Measurements from ENCODE around the gene ASXL3. TPM values are rescaled to one million over a fixed set of nuclear protein-coding genes. Genes with fewer than 3 reads are reported as not detected.

The ASXL3 gene
- total RNA-seq, 1 experiment from 2014 or later = 1.2 TPM

GRCh38 chr18:33677891-33678290 is 99.9 kb downstream of the ASXL3 start:
- ChIA-PET POLR2A (no interaction called here), CTCF (no interaction called here)
- no peaks in the 10 kb centered on the region for H3K36me3 ChIP-seq (ENCODE audit: control insufficient read depth, insufficient read depth, low read length)
- H3K4me3 ChIP-seq (ENCODE audit: low read depth, low read length) = no peak overlapping the region
- DNase-seq = no peak
- no peaks in the 10 kb centered on the region for H3K9me3 ChIP-seq
- TF ChIP-seq CTCF (IDR thresholded peaks at IDR 0.05; ENCODE audit: insufficient read depth in 1 of 2, low read depth in 1 of 2, low read length in 1 of 2, severe bottlenecking in 1 of 2, unreplicated experiment in 1 of 2) = no peak
- no TSS peak for BruUV-seq (replicated peaks)
- Mint-ChIP-seq H3K36me3 (ENCODE audit: insufficient read depth, unreplicated experiment) (no peaks in the 10 kb centered on the region), H3K9me3 (ENCODE audit: unreplicated experiment) (no peaks in the 10 kb centered on the region), H3K27ac (ENCODE audit: unreplicated experiment) (no peak overlapping the region), H3K4me3 (ENCODE audit: unreplicated experiment) (no peak overlapping the region), H3K27me3 (ENCODE audit: insufficient read depth, unreplicated experiment) (no peaks in the 10 kb centered on the region), H3K4me1 (ENCODE audit: low read depth, unreplicated experiment) (no peaks in the 10 kb centered on the region)
- intact Hi-C loops (cut with micrococcal nuclease; ENCODE audit: unreplicated experiment) = no loop called here
- no peaks in the 10 kb centered on the region for H3K4me1 ChIP-seq
- H3K27me3 ChIP-seq (replicated peaks; ENCODE audit: control insufficient read depth, insufficient read depth, low read length) = no peaks in the 10 kb centered on the region

- intact Hi-C loops (cut with micrococcal nuclease; ENCODE audit: unreplicated experiment) = no loop called here
- no peaks in the 10 kb centered on the region for H3K9me3 ChIP-seq
- H3K4me1 ChIP-seq = no peaks in the 10 kb centered on the region
- Mint-ChIP-seq H3K4me3 (ENCODE audit: unreplicated experiment) (no peak overlapping the region), H3K9me3 (ENCODE audit: unreplicated experiment) (no peaks in the 10 kb centered on the region), H3K36me3 (ENCODE audit: insufficient read depth, unreplicated experiment) (no peaks in the 10 kb centered on the region), H3K27me3 (ENCODE audit: insufficient read depth, unreplicated experiment) (no peaks in the 10 kb centered on the region), H3K4me1 (ENCODE audit: low read depth, unreplicated experiment) (no peaks in the 10 kb centered on the region), H3K27ac (ENCODE audit: unreplicated experiment) (no peak overlapping the region)
- no peaks in the 10 kb centered on the region for H3K27me3 ChIP-seq (replicated peaks; ENCODE audit: control insufficient read depth, insufficient read depth, low read length)
- H3K36me3 ChIP-seq (ENCODE audit: control insufficient read depth, insufficient read depth, low read length) = no peaks in the 10 kb centered on the region
- no peak overlapping the region for H3K4me3 ChIP-seq (ENCODE audit: low read depth, low read length)
- CTCF ChIA-PET = no interaction called here
- no peak for TF ChIP-seq CTCF (IDR thresholded peaks at IDR 0.05; ENCODE audit: insufficient read depth in 1 of 2, low read depth in 1 of 2, low read length in 1 of 2, severe bottlenecking in 1 of 2, unreplicated experiment in 1 of 2)
- POLR2A ChIA-PET = no interaction called here
- no TSS peak for BruUV-seq (replicated peaks)
- DNase-seq = no peak
Measured at GRCh38 chr18:33682436-33682835, 104.4 kb downstream of the ASXL3 start.

- ChIA-PET POLR2A (no interaction called here), CTCF (no interaction called here)
- BruUV-seq (replicated peaks) = no TSS peak
- no peak overlapping the region for H3K4me3 ChIP-seq (ENCODE audit: low read depth, low read length)
- no peaks in the 10 kb centered on the region for H3K4me1 Mint-ChIP-seq (ENCODE audit: low read depth, unreplicated experiment)
- H3K9me3 ChIP-seq = no peaks in the 10 kb centered on the region
- TF ChIP-seq CTCF (IDR thresholded peaks at IDR 0.05; ENCODE audit: insufficient read depth in 1 of 2, low read depth in 1 of 2, low read length in 1 of 2, severe bottlenecking in 1 of 2, unreplicated experiment in 1 of 2) = no peak
- no peaks in the 10 kb centered on the region for H3K36me3 Mint-ChIP-seq (ENCODE audit: insufficient read depth, unreplicated experiment)
- no peaks in the 10 kb centered on the region for H3K4me1 ChIP-seq
- H3K27me3 Mint-ChIP-seq (ENCODE audit: insufficient read depth, unreplicated experiment) = peaks cover 16% of the 10 kb centered on the region
- no peaks in the 10 kb centered on the region for H3K27me3 ChIP-seq (replicated peaks; ENCODE audit: control insufficient read depth, insufficient read depth, low read length)
- no peak overlapping the region for H3K4me3 Mint-ChIP-seq (ENCODE audit: unreplicated experiment)
- DNase-seq = no peak
- no peak overlapping the region for H3K27ac Mint-ChIP-seq (ENCODE audit: unreplicated experiment)
- intact Hi-C loops (cut with micrococcal nuclease; ENCODE audit: unreplicated experiment) = no loop called here
- H3K9me3 Mint-ChIP-seq (ENCODE audit: unreplicated experiment) = no peaks in the 10 kb centered on the region
- H3K36me3 ChIP-seq (ENCODE audit: control insufficient read depth, insufficient read depth, low read length) = no peaks in the 10 kb centered on the region
Measured at GRCh38 chr18:33694593-33694992, 116.6 kb downstream of the ASXL3 start.

Measured in Caco-2 (cell line).